Thyroid gland (tissue), 4 donors: Measurements from ENCODE around the gene DNAAF1. TPM values are rescaled to one million over a fixed set of nuclear protein-coding genes. Genes with fewer than 3 reads are reported as not detected.
A peak's percentile ranks its signal among the peaks of the same experiment; 100 is the strongest.
"Not testable (repeated sequence)": the region's sequence is repeated elsewhere in the genome, so short reads cannot be mapped to it uniquely, and the experiment has no call there.

Experiments
- DNase-seq, 2 donors: peaks; one replicate each; pipeline ENCODE4 v3.0.0-alpha.2; 2019
- H3K27ac ChIP-seq, 3 donors: fragments of 200-600 bp; sonication (generic); 1 replicate in 2 of 3; 2 replicates in 1 of 3; pipeline ENCODE4 v1.5.1; 2016 to 2019; ENCODE audit warnings: mild to moderate bottlenecking in 1 of 3, moderate library complexity in 1 of 3
- H3K27me3 ChIP-seq: fragments of 200-600 bp; sonication (generic); one replicate; pipeline ENCODE4 v1.5.1; 2019
- H3K36me3 ChIP-seq, 2 donors: fragments of 200-600 bp; sonication (generic); one replicate each; pipeline ENCODE4 v1.5.1; 2016 to 2019
- H3K4me1 ChIP-seq, 2 donors: fragments of 200-600 bp; sonication (generic); one replicate each; pipeline ENCODE4 v1.5.1; 2017 to 2019
- H3K4me3 ChIP-seq, 3 donors: fragments of 200-600 bp; sonication (generic); replicated peaks in 1 of 3; 1 replicate in 2 of 3; 2 replicates in 1 of 3; pipeline ENCODE4 v1.5.1; 2016; ENCODE audit warnings: mild to moderate bottlenecking in 1 of 3
- H3K9me3 ChIP-seq: fragments of 200-600 bp; sonication (generic); one replicate; pipeline ENCODE4 v1.5.1; 2017
- CTCF ChIP-seq, 6 experiments: fragments of 200-600 bp in 3 of 6; fragments of 450-650 bp in 3 of 6; sonication (generic) in 3 of 6; IDR thresholded peaks; one replicate each; pipeline ENCODE4 v1.5.1; 2016 to 2019; ENCODE audit warnings: antibody characterized with exemption in 6 of 6, mild to moderate bottlenecking in 2 of 6, inconsistent platforms in 1 of 6, moderate library complexity in 1 of 6
- POLR2A ChIP-seq, 2 donors: fragments of 450-650 bp; IDR thresholded peaks; one replicate each; pipeline ENCODE4 v1.6.1; 2017; ENCODE audit warnings: antibody characterized with exemption in 2 of 2, mild to moderate bottlenecking in 2 of 2, moderate library complexity in 1 of 2
- WGBS, 2 donors: methylation state at CpG; one replicate each; pipeline ENCODE4 v1.1.5; 2017; 5-methylcytosine and 5-hydroxymethylcytosine counted together
- intact Hi-C: fragments of 100-400 bp; cut with DNase I; formaldehyde crosslinking; loops from one replicate; pipeline ENCODE4 v1.15.1; 2023
- total RNA-seq, 4 donors: library from RNA; depleted of rRNA; stranded (reverse); fragments of >200 nt; gene quantifications; one replicate each; pipeline ENCODE4 v1.2.3, GENCODE V29; 2016

Gene DNAAF1
- total RNA-seq, 4 donors from 2014 or later: 1.5 to 11.2 (median 2.8) TPM

GRCh38 chr16:84116720-84117493, 28.2 kb upstream of the DNAAF1 start, which contains the start of gene MBTPS1:
TSS of gene MBTPS1 (minus strand) at chr16:84116942. CDS start at chr16:84101783, 15,159 bp downstream.
- no peaks in the 10 kb centered on the region for H3K9me3 ChIP-seq
- no peaks in the 10 kb centered on the region for H3K27me3 ChIP-seq
- 0 to 1% methylated on average over 26 to 31 of the region's 94 CpGs for WGBS, 2 donors
- no peaks in the 10 kb centered on the region for H3K36me3 ChIP-seq
- intact Hi-C loops: no loop called here
- peaks cover 17 to 24% of the 10 kb centered on the region in 2 donors for H3K4me1 ChIP-seq
- peak within 1 kb of the TSS; percentile 81 to 93 (median 88) for H3K4me3 ChIP-seq
- H3K27ac ChIP-seq: peak within 1 kb of the TSS; percentile 66 to 92 (median 68)
- peak in 2 of 6 experiments; percentile 2 to 63 for TF ChIP-seq CTCF (IDR thresholded peaks at IDR 0.05)
- TF ChIP-seq POLR2A (IDR thresholded peaks at IDR 0.05): peak; percentile 59 to 95
- DNase-seq: peak; percentile 98

GRCh38 chr16:84117494-84117843, 27.6 kb upstream of the DNAAF1 start:
- Histone ChIP-seq H3K4me3 (peak overlapping the region; percentile 39 to 93 (median 81)), H3K27me3 (no peaks in the 10 kb centered on the region), H3K36me3 (peaks cover 0 to 3% of the 10 kb centered on the region in 2 donors), H3K4me1 (peaks cover 17 to 24% of the 10 kb centered on the region in 2 donors), H3K27ac (peak overlapping the region in 2 of 3 donors; percentile 66 to 92), H3K9me3 (no peaks in the 10 kb centered on the region)
- no peak for TF ChIP-seq POLR2A (IDR thresholded peaks at IDR 0.05)
- no peak for TF ChIP-seq CTCF (IDR thresholded peaks at IDR 0.05)
- DNase-seq: peak in 1 of 2 donors; percentile 30
- intact Hi-C loops: no loop called here
- WGBS, 2 donors: 10 to 15% methylated on average over 12 of the region's 12 CpGs

GRCh38 chr16:84118315-84118714, 26.8 kb upstream of the DNAAF1 start:
- H3K27me3 ChIP-seq, H3K27ac ChIP-seq, H3K36me3 ChIP-seq, intact Hi-C loops, H3K9me3 ChIP-seq, DNase-seq, H3K4me3 ChIP-seq: not testable (repeated sequence)
- 89 to 92% methylated on average over 5 of the region's 5 CpGs for WGBS, 2 donors
- peaks cover 17 to 24% of the 10 kb centered on the region in 2 donors for H3K4me1 ChIP-seq

GRCh38 chr16:84119368-84119767, 25.7 kb upstream of the DNAAF1 start:
- intact Hi-C loops: no loop called here

GRCh38 chr16:84120023-84120422, 25.1 kb upstream of the DNAAF1 start:
- no peak for DNase-seq
- Histone ChIP-seq H3K27ac (no peak overlapping the region), H3K36me3 (peaks cover 10 to 11% of the 10 kb centered on the region in 2 donors), H3K4me3 (no peak overlapping the region), H3K9me3 (no peaks in the 10 kb centered on the region), H3K27me3 (no peaks in the 10 kb centered on the region), H3K4me1 (peaks cover 12 to 24% of the 10 kb centered on the region in 2 donors)
- TF ChIP-seq POLR2A (IDR thresholded peaks at IDR 0.05) (no peak), CTCF (IDR thresholded peaks at IDR 0.05) (no peak)
- WGBS, 2 donors: 80 to 94% methylated on average over 3 to 5 of the region's 5 CpGs
- intact Hi-C loops: no loop called here

More at GRCh38 chr16:84119368-84119767, 25.7 kb upstream of the DNAAF1 start:
- Histone ChIP-seq H3K27me3 (no peaks in the 10 kb centered on the region), H3K4me1 (peaks cover 17 to 26% of the 10 kb centered on the region in 2 donors), H3K27ac (no peak overlapping the region), H3K4me3 (no peak overlapping the region), H3K36me3 (peaks cover 10 to 11% of the 10 kb centered on the region in 2 donors), H3K9me3 (no peaks in the 10 kb centered on the region)
- 50 to 61% methylated on average over 7 to 13 of the region's 13 CpGs for WGBS, 2 donors
- peak; percentile 66 for DNase-seq
- TF ChIP-seq CTCF (IDR thresholded peaks at IDR 0.05) (no peak), POLR2A (IDR thresholded peaks at IDR 0.05) (no peak)
